Activated CD8-positive, alpha-beta memory T cell treated with anti-CD3 and anti-CD28 coated beads, Interleukin-2, amount 50 U/mL, for 1 hour (primary cell): ENCODE results near the gene IGHMBP2.

Experiments
- DNase-seq: peaks from one replicate; pipeline ENCODE4 v3.0.0-alpha.2; 2020; ENCODE audit errors: extremely low read depth

The IGHMBP2 gene

GRCh38 chr11:68927280-68928135 is 23.8 kb downstream of the IGHMBP2 start:
- no peak for DNase-seq

GRCh38 chr11:68928136-68928880 is 24.6 kb downstream of the IGHMBP2 start:
- DNase-seq = no peak

GRCh38 chr11:68929135-68929534 is 25.4 kb downstream of the IGHMBP2 start:
- DNase-seq = no peak

GRCh38 chr11:68929706-68930570 is 26.2 kb downstream of the IGHMBP2 start:
- DNase-seq = no peak

GRCh38 chr11:68930991-68931855 is 27.5 kb downstream of the IGHMBP2 start:
- no peak for DNase-seq

- DNase-seq = no peak
Measured at GRCh38 chr11:68931911-68932310, 28.2 kb downstream of the IGHMBP2 start.

GRCh38 chr11:68932358-68932757 is 28.7 kb downstream of the IGHMBP2 start:
- no peak for DNase-seq

- DNase-seq = no peak
Measured at GRCh38 chr11:68932933-68933577, 29.4 kb downstream of the IGHMBP2 start.

- DNase-seq = no peak
Measured at GRCh38 chr11:68933605-68934320, 30.1 kb downstream of the IGHMBP2 start.

- no peak for DNase-seq
Measured at GRCh38 chr11:68934321-68934645, 30.6 kb downstream of the IGHMBP2 start.

GRCh38 chr11:68934666-68935065 is 31.0 kb downstream of the IGHMBP2 start:
- no peak for DNase-seq

- DNase-seq = no peak
Measured at GRCh38 chr11:68935066-68935465, 31.4 kb downstream of the IGHMBP2 start.

GRCh38 chr11:68935516-68936357 is 32.0 kb downstream of the IGHMBP2 start:
- DNase-seq = no peak

GRCh38 chr11:68936358-68936636 is 32.6 kb downstream of the IGHMBP2 start:
- DNase-seq = no peak

- no peak for DNase-seq
Measured at GRCh38 chr11:68936676-68937620, 33.3 kb downstream of the IGHMBP2 start.

- DNase-seq = no peak
Measured at GRCh38 chr11:68938088-68938487, 34.4 kb downstream of the IGHMBP2 start.

GRCh38 chr11:68938816-68939582 is 35.3 kb downstream of the IGHMBP2 start:
- no peak for DNase-seq
